Tibial nerve (tissue), 3 donors: Measurements from ENCODE around the gene SCEL.

ENCODE experiments used
- POLR2A ChIP-seq, 2 donors: fragments of 450-650 bp; IDR thresholded peaks; one replicate each; pipeline ENCODE4 v1.6.1; 2017; ENCODE audit warnings: antibody characterized with exemption in 2 of 2, mild to moderate bottlenecking in 2 of 2, moderate library complexity in 2 of 2
- TF ChIP-seq, protein P1 (sequence below), 5 experiments: fragments of 200-600 bp in 3 of 5; fragments of 450-650 bp in 2 of 5; sonication (generic) in 3 of 5; IDR thresholded peaks; one replicate each; pipeline ENCODE4 v1.5.1; 2016 to 2019; ENCODE audit warnings: antibody characterized with exemption in 5 of 5, mild to moderate bottlenecking in 3 of 5, moderate library complexity in 2 of 5

DNA sequence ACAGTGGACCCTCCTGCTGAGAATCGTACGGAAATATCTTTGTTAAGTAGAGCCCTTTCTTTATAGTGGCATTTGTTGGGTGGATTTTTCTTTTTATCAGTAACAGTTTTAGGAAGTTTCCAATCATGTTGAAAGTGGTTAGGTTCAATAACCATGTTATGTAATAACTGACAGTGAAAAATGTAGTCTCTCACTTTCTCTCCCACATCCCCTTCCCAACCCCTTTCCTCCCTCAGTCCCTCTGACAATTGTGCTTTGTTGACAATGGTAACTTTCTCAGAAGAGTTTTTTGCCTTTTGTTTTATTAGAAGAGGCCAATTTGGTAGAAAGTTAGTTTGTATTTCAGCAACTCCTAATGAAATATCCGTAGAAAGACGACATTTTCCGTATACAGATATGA lies 84.1 kb downstream of the SCEL start:
- TF ChIP-seq, protein P1, sequence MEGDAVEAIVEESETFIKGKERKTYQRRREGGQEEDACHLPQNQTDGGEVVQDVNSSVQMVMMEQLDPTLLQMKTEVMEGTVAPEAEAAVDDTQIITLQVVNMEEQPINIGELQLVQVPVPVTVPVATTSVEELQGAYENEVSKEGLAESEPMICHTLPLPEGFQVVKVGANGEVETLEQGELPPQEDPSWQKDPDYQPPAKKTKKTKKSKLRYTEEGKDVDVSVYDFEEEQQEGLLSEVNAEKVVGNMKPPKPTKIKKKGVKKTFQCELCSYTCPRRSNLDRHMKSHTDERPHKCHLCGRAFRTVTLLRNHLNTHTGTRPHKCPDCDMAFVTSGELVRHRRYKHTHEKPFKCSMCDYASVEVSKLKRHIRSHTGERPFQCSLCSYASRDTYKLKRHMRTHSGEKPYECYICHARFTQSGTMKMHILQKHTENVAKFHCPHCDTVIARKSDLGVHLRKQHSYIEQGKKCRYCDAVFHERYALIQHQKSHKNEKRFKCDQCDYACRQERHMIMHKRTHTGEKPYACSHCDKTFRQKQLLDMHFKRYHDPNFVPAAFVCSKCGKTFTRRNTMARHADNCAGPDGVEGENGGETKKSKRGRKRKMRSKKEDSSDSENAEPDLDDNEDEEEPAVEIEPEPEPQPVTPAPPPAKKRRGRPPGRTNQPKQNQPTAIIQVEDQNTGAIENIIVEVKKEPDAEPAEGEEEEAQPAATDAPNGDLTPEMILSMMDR (IDR thresholded peaks at IDR 0.05), result no peak
- TF ChIP-seq POLR2A (IDR thresholded peaks at IDR 0.05), result no peak
